ENCODE data around the gene ERC2. TPM values are rescaled to one million over a fixed set of nuclear protein-coding genes. Genes with fewer than 3 reads are reported as not detected.

The ERC2 gene
- total RNA-seq, 1 donor from 2014 or later = 32.5 TPM

GRCh38 chr3:56059731-56060130, 408.5 kb downstream of the ERC2 start:
- Mint-ChIP-seq H3K4me1 (ENCODE audit: low read depth) (peaks cover 49% of the 10 kb centered on the region), H3K9me3 (ENCODE audit: low read depth) (no peaks in the 10 kb centered on the region), H3K36me3 (ENCODE audit: insufficient read depth) (no peaks in the 10 kb centered on the region), H3K27ac (no peak overlapping the region), H3K4me3 (ENCODE audit: low read depth) (no peak overlapping the region), H3K27me3 (no peaks in the 10 kb centered on the region)
- no peak for DNase-seq (ENCODE audit: low spot score, unreplicated experiment)
- TF ChIP-seq CTCF (IDR thresholded peaks at IDR 0.05; ENCODE audit: unreplicated experiment) = no peak

- DNase-seq (ENCODE audit: low spot score, unreplicated experiment) = no peak
- no peak overlapping the region for H3K27ac Mint-ChIP-seq
- no peaks in the 10 kb centered on the region for H3K27me3 Mint-ChIP-seq
- TF ChIP-seq CTCF (IDR thresholded peaks at IDR 0.05; ENCODE audit: unreplicated experiment) = no peak
- H3K4me1 Mint-ChIP-seq (ENCODE audit: low read depth) = peaks cover 36% of the 10 kb centered on the region
- H3K36me3 Mint-ChIP-seq (ENCODE audit: insufficient read depth) = no peaks in the 10 kb centered on the region
- no peak overlapping the region for H3K4me3 Mint-ChIP-seq (ENCODE audit: low read depth)
- no peaks in the 10 kb centered on the region for H3K9me3 Mint-ChIP-seq (ENCODE audit: low read depth)
Observed at GRCh38 chr3:56055951-56056350, 412.3 kb downstream of the ERC2 start.

DNA sequence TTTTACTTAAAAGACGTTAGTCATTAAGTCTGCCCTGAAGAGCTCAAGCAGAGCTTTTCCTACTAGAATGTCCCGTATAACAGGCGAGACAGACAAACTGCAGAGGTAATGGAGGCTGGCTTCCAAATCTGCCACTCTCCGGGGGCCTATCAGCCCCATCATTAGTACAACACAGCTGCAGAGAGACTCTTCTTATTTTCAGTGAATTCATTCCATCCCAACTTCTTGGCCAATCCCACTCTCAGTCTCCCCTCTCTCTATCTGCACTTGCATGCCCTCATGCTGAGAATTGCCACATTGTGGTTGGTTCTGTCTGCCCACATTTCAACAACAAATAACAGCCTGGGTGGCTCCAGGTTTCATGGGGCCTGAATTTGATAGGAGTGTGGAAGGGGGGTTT, 412.7 kb downstream of the ERC2 start:
- H3K27ac Mint-ChIP-seq = no peak overlapping the region
- H3K27me3 Mint-ChIP-seq = peaks cover 2% of the 10 kb centered on the region
- no peak for TF ChIP-seq CTCF (IDR thresholded peaks at IDR 0.05; ENCODE audit: unreplicated experiment)
- H3K4me1 Mint-ChIP-seq (ENCODE audit: low read depth) = peaks cover 34% of the 10 kb centered on the region
- no peak overlapping the region for H3K4me3 Mint-ChIP-seq (ENCODE audit: low read depth)
- no peak for DNase-seq (ENCODE audit: low spot score, unreplicated experiment)
- no peaks in the 10 kb centered on the region for H3K9me3 Mint-ChIP-seq (ENCODE audit: low read depth)
- no peaks in the 10 kb centered on the region for H3K36me3 Mint-ChIP-seq (ENCODE audit: insufficient read depth)

DNA sequence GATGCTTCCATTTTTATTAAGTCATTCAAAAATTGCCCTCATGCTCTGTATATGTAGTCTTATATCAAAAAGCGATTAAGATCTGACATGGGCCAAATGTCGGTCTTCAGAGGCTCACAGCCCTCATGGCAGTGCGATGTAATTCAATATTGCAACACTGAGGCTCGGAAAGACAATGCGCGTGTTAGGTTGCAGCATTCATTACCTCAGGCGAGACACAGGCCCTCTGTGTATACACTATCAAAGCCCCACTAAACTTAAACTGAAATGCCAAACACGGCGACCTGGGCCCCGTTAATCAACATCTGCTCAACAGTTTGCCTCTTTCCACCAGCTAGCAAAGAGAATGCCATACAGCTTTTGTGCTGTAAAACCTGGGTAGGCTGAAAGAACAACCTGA, 413.4 kb downstream of the ERC2 start:
- no peak for DNase-seq (ENCODE audit: low spot score, unreplicated experiment)
- H3K9me3 Mint-ChIP-seq (ENCODE audit: low read depth) = no peaks in the 10 kb centered on the region
- no peaks in the 10 kb centered on the region for H3K36me3 Mint-ChIP-seq (ENCODE audit: insufficient read depth)
- H3K27me3 Mint-ChIP-seq = peaks cover 3% of the 10 kb centered on the region
- no peak overlapping the region for H3K4me3 Mint-ChIP-seq (ENCODE audit: low read depth)
- H3K27ac Mint-ChIP-seq = no peak overlapping the region
- peaks cover 33% of the 10 kb centered on the region for H3K4me1 Mint-ChIP-seq (ENCODE audit: low read depth)
- no peak for TF ChIP-seq CTCF (IDR thresholded peaks at IDR 0.05; ENCODE audit: unreplicated experiment)

DNA sequence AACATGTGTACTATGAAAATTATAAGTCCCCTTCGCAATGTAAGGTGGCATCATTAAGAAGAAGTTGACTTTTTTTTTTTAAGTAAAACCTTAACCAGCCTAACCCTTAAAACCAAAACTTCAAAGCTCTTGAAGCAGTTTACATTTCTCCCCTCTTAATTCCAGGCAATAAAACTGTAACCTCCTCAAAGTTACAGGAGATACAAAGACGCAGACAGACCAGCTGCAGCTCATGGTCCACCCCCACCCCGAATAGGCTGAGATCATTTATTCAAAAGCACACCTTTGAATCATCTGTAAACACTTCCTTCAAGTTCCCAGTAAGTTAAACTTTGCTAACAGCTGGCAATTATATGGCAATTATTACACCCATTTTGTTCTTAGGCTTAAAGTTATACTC, 414.5 kb downstream of the ERC2 start:
- no peak for DNase-seq (ENCODE audit: low spot score, unreplicated experiment)
- H3K4me1 Mint-ChIP-seq (ENCODE audit: low read depth) = peaks cover 33% of the 10 kb centered on the region
- H3K4me3 Mint-ChIP-seq (ENCODE audit: low read depth) = no peak overlapping the region
- no peak for TF ChIP-seq CTCF (IDR thresholded peaks at IDR 0.05; ENCODE audit: unreplicated experiment)
- H3K27ac Mint-ChIP-seq = no peak overlapping the region
- no peaks in the 10 kb centered on the region for H3K36me3 Mint-ChIP-seq (ENCODE audit: insufficient read depth)
- H3K27me3 Mint-ChIP-seq = peaks cover 3% of the 10 kb centered on the region
- H3K9me3 Mint-ChIP-seq (ENCODE audit: low read depth) = no peaks in the 10 kb centered on the region
